Memory B cell (primary cell): ENCODE measurements around the gene BCL10.

Experiments
- ATAC-seq: fragments of 150-1000 bp; cut with Tn5 transposase; 2 replicates; pipeline ENCODE4 v1.10.0; 2021; ENCODE audit warnings: low read depth, mild to moderate bottlenecking, moderate library complexity
- DNase-seq, 2 donors: peaks; one replicate each; pipeline ENCODE4 v3.0.0; 2022; ENCODE audit warnings: low spot score in 2 of 2
- H3K27ac Mint-ChIP-seq: one replicate; pipeline ENCODE4 v1.8.0; 2022; ENCODE audit warnings: mild to moderate bottlenecking, moderate library complexity, mixed read lengths
- H3K27me3 Mint-ChIP-seq: one replicate; pipeline ENCODE4 v1.8.0; 2022; ENCODE audit warnings: mixed read lengths
- H3K36me3 Mint-ChIP-seq: one replicate; pipeline ENCODE4 v1.8.0; 2022; ENCODE audit warnings: mild to moderate bottlenecking, mixed read lengths
- H3K4me1 Mint-ChIP-seq: one replicate; pipeline ENCODE4 v1.8.0; 2022; ENCODE audit warnings: mixed read lengths
- H3K4me3 Mint-ChIP-seq: one replicate; pipeline ENCODE4 v1.8.0; 2022; ENCODE audit warnings: mild to moderate bottlenecking, moderate library complexity, mixed read lengths
- H3K9me3 Mint-ChIP-seq: one replicate; pipeline ENCODE4 v1.8.0; 2022; ENCODE audit warnings: mixed read lengths

The BCL10 gene

DNA sequence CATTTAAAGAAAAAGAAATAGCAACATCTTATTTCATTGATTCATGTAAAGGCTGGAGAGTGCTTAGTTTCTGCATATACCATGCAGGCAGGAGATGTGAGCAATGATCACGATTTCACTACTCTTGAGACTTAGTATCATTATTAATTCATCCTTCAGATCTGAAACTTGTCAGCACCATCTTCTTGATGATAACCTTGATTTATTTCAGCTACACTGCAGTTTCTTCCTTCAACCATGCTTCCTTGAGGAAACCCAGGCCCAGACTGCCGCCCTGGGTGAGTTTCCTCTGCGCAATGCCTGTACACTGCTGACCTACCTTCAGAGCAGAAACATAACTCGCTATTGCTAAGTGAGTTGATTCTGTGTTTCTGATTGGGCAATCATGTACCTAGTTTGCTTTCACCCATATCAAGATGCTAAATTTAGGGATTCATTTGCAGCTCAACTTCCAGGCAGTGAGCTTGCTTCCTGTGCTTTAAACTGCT is 13.5 kb upstream of the BCL10 start:
- H3K36me3 Mint-ChIP-seq = peaks cover 11% of the 10 kb centered on the region
- H3K27ac Mint-ChIP-seq = peak overlapping the region; percentile 87
- ATAC-seq (peak; percentile 89), DNase-seq (no peak)
- peak overlapping the region; percentile 75 for H3K4me3 Mint-ChIP-seq
- H3K4me1 Mint-ChIP-seq = peaks cover 31% of the 10 kb centered on the region
- peaks cover 2% of the 10 kb centered on the region for H3K9me3 Mint-ChIP-seq
- H3K27me3 Mint-ChIP-seq = no peaks in the 10 kb centered on the region

DNA sequence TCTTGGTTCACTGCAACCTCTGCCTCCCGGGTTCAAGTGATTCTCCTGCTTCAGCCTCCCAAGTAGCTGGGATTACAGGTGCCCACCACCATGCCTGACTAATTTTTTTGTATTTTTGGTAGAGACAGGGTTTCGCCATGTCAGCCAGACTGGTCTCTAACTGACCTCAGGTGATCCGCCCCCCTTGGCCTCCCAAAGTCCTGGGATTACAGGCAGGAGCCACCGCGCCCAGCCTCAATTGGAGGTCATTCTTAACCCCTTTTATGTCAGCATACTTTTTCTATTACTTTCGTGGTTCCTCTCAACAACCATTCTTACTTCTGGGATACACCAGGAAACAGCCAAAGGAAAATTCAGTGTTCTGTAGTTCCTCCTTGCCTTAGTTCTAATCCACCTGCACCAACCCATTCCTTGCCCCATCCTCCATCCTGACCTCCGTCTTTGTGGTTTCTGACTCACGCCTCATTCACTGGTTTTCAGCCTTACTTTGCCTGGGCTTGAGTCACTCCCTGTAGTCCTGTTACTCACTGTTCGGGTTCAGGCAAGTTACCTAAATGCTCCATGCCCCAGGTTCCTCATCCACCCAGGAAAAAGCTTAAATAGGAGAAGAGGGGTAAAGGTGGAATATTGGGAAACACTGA is 12.9 kb upstream of the BCL10 start:
- H3K27ac Mint-ChIP-seq = peak overlapping the region; percentile 87
- H3K4me1 Mint-ChIP-seq = peaks cover 31% of the 10 kb centered on the region
- peaks cover 15% of the 10 kb centered on the region for H3K36me3 Mint-ChIP-seq
- no peak for DNase-seq
- H3K9me3 Mint-ChIP-seq = peaks cover 2% of the 10 kb centered on the region
- H3K27me3 Mint-ChIP-seq = no peaks in the 10 kb centered on the region
- H3K4me3 Mint-ChIP-seq = peak overlapping the region; percentile 75
- peak; percentile 14 for ATAC-seq

DNA sequence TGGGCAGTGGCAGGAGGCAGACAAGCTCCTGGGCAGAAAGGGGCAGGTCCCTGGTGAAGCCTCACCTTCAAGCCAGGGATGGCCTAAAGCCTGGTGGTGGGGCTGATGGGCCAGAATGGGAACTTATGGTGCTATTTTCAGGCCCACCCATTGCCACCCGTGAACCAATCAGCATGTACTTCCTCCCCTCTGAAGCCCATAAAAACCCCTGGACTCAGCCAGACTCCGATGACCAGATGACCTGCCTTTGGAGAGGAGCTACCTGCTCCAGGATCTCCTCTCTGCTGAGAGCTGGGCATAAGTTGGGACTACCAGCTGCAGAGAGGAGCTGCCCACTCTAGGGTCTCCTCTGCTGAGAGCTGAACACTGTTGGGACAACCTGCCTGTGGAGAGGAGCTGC is 7.8 kb upstream of the BCL10 start:
- no peak for ATAC-seq

DNA sequence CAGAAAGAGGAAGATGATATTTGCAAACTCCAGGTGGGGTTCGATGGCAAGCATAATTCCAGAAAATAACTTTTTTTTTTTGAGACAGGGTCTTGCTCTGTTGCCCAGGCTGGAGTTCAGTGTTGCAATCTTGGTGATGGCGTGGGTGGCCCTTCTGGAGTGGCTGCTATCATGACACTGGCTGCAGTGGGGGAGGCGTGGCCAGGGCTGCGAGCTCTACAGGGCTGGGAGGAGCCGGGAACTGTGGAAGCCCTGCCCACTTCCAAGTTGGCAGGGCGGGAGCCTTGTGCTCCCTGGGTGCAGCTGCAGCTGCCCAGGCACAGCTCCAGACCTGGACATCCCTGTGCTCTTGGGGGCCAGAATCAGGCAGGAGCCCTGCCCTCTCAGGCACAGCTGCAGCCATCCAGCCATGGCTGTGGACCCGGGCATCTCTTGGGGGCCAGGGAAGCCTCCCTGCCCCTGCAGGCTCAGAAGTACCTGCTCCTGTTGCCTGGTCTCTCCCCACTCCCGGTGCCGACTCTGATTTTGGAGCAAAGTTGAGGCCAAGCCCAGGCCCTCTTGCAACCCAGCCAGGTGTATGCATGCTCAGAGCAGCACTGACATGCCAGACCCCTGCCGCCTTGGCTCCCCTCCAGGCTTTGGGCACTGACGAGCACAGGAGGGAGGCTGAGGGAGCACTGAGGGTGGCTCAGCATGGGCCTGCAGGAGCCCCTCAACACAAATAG is 7.2 kb upstream of the BCL10 start:
- H3K9me3 Mint-ChIP-seq = peaks cover 2% of the 10 kb centered on the region
- no peak for ATAC-seq
- H3K4me1 Mint-ChIP-seq = peaks cover 18% of the 10 kb centered on the region
- H3K4me3 Mint-ChIP-seq = no peak overlapping the region
- no peak overlapping the region for H3K27ac Mint-ChIP-seq
- H3K27me3 Mint-ChIP-seq = no peaks in the 10 kb centered on the region
- peaks cover 30% of the 10 kb centered on the region for H3K36me3 Mint-ChIP-seq
- no peak for DNase-seq

More for the DNA sequence above, 7.8 kb upstream of the BCL10 start:
- Mint-ChIP-seq H3K36me3 (peaks cover 26% of the 10 kb centered on the region), H3K4me3 (no peak overlapping the region), H3K9me3 (peaks cover 2% of the 10 kb centered on the region), H3K4me1 (peaks cover 13% of the 10 kb centered on the region), H3K27me3 (no peaks in the 10 kb centered on the region), H3K27ac (no peak overlapping the region)
- no peak for DNase-seq

DNA sequence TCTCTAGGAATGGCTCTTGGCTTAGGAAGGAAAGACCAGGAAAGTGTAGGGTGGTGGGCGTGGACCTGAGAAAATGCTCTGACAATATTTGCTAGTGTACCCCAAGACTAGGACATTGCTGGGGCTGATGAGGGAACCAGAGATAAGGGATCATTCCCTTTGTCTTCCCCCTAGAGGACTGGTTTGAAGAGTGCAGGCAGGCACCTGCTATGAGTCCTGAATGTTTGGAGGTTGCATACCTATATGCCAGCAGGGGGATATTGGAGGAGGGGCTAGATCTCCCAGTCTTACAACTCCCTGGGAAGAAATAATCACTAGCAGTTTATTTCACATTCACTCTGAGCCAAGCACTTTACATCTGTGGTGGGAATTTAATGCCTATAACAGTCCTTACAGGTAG is 6.0 kb upstream of the BCL10 start:
- Mint-ChIP-seq H3K4me1 (peaks cover 18% of the 10 kb centered on the region), H3K36me3 (peaks cover 30% of the 10 kb centered on the region), H3K9me3 (peaks cover 2% of the 10 kb centered on the region), H3K4me3 (no peak overlapping the region), H3K27ac (no peak overlapping the region), H3K27me3 (no peaks in the 10 kb centered on the region)
- DNase-seq = no peak
- ATAC-seq = no peak

DNA sequence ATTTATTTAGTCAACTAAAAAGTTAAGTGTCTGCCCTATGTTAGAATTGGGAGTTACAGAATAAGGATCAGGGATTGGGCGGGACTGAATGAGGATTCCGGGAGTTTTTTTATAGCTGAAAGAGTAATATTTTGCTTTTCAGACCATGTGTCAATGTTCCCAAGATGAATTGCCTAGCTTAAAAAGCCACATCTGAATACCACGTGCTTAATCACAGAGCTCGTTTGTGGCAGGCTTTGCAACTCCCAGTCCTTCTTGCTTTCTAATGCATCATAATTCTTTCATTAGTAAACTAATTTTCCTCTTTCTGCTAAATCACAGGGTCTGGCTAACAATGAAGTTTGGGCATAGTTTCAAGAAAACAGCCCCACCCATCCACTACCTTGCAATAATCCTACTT is 4.2 kb upstream of the BCL10 start:
- peaks cover 23% of the 10 kb centered on the region for H3K36me3 Mint-ChIP-seq
- H3K9me3 Mint-ChIP-seq = no peaks in the 10 kb centered on the region
- H3K27me3 Mint-ChIP-seq = no peaks in the 10 kb centered on the region
- H3K4me3 Mint-ChIP-seq = no peak overlapping the region
- no peak for ATAC-seq
- H3K4me1 Mint-ChIP-seq = peaks cover 22% of the 10 kb centered on the region
- DNase-seq = no peak
- H3K27ac Mint-ChIP-seq = no peak overlapping the region

DNA sequence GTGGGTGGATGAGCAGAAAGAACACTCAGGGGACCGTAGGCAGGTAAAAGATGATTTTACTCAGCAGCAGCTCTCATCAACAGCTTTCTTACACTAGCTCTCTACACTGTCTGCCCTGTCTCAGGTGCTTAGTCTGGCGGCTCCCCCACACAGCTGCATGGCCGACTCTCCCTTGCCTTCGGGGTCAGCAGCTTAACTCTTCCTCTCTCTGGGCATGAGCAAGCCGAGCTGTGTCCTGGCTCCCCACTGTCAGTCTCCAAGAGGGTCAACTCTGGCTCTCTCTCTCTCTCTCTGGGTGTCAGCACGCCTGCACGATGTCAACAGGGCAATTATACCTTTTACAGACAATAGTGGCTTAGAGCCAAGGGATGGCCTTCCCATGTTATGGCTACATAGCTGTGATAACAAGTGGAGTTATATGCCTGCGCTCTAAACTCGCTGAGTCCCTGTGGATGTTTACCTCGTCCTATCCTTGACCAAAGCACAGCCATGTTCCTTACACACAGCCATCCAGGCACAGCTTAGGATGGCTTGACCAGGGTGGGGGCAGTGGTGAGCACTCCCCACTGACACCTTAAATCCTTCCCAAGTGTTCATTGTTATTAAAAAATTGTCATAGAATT is 3.1 kb upstream of the BCL10 start:
- ATAC-seq = no peak

DNA sequence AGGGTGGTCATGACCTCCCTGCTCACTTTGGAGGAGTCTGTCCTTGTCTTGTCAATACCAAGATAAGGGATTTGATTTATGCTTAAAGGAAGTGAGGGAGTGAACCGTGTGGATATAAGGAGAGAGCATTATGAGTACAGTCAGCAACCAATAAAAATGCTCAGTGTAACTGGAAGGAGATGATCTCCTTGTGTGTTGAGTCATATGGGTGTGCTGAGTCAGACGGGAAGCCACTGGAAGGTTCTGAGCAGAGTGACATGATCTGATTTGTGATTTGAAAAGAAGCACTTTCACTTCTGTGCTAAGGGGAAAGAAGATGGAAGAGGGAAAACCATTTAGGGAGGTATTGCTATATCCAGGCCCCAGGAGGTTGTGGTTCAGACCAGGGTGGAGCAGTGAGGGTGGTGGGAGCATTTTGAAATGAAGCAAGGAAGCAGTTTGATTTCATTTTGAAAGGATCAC is 2.5 kb upstream of the BCL10 start:
- peaks cover 35% of the 10 kb centered on the region for H3K4me1 Mint-ChIP-seq
- no peaks in the 10 kb centered on the region for H3K27me3 Mint-ChIP-seq
- H3K36me3 Mint-ChIP-seq = peaks cover 19% of the 10 kb centered on the region
- H3K9me3 Mint-ChIP-seq = no peaks in the 10 kb centered on the region
- DNase-seq = no peak
- no peak for ATAC-seq
- H3K4me3 Mint-ChIP-seq = peak overlapping the region; percentile 21
- peak overlapping the region; percentile 10 for H3K27ac Mint-ChIP-seq

More for the DNA sequence above, 3.1 kb upstream of the BCL10 start:
- Mint-ChIP-seq H3K36me3 (peaks cover 21% of the 10 kb centered on the region), H3K27me3 (no peaks in the 10 kb centered on the region), H3K4me1 (peaks cover 31% of the 10 kb centered on the region), H3K4me3 (peak overlapping the region; percentile 21), H3K27ac (peak overlapping the region; percentile 10), H3K9me3 (no peaks in the 10 kb centered on the region)
- DNase-seq = no peak

DNA sequence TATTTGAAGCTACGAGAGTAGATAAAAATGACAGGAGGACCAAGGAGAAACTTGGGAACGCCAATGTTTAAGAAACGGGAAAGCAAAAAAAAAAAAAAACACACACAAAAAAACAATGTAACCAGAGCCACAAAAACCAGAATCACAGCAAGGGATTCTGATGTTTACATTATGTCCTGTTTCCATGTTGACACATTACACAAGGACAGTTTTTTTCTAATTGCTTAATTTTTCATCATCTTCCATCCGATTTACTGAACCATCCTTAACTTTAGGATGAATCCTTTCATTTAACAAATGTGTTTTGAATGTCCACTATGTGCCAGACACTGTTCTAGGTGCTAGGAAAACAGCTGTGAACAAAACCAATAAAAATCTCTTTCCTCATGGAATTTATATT is 1.4 kb upstream of the BCL10 start:
- ATAC-seq (no peak), DNase-seq (no peak)
- no peaks in the 10 kb centered on the region for H3K27me3 Mint-ChIP-seq
- H3K4me3 Mint-ChIP-seq = no peak overlapping the region
- peaks cover 27% of the 10 kb centered on the region for H3K36me3 Mint-ChIP-seq
- peak overlapping the region; percentile 97 for H3K27ac Mint-ChIP-seq
- no peaks in the 10 kb centered on the region for H3K9me3 Mint-ChIP-seq
- peaks cover 45% of the 10 kb centered on the region for H3K4me1 Mint-ChIP-seq

DNA sequence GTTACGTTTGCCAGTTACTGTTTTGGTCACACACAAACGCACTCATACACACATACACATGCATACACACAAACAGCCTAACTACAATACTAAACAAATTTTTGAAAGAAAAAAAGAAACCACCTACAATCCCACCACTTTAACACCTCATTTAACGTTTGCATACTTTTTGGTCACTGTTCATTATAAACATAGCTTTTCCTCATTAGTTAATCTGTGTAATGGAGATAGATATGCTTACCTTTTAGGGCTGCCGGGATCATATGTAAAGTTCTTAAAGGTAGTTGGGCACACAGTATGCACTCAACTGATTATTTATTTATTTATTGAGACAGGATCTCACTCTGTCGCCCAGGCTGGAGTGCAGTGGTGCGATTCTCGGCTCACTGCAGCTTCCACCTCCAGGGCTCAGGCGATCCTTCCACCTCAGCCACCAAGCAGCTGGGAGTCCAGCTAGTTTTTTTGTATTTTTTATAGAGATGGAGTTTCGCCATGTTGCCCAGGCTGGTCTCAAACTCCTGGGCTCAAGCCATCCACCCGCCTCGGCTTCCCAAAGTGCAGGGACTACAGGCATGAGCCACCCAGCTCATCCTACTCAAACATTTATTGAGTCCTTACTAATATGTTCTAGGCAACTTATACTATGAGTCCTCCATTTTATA is 677 bp upstream of the BCL10 start:
- peak overlapping the region; percentile 94 for H3K4me3 Mint-ChIP-seq
- H3K4me1 Mint-ChIP-seq = peaks cover 43% of the 10 kb centered on the region
- no peaks in the 10 kb centered on the region for H3K27me3 Mint-ChIP-seq

DNA sequence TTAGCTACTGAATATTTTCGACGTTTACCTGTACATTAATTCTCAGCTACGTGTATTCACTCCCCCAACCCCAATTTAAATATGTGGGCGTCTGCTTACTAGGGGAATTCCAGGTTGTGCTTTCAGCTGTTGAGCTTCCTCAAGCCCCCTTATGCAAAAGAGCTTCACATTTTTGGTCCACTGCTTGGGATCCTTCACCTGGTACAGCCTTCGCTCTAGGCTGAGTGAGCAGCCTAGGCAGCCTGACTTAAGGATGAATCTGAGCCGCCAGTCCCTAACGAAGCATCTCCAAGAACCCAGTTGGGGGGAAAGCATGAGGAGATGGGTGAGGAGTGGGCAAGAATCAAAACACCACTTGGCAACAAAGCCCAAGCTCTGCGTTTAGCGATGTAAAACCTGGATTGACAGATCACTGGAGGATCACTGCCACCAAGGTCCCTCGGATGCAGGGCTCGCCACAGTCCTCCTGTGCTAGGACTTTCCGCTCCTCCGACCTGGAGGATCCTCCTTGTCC is 674 bp downstream of the BCL10 start:
- Mint-ChIP-seq H3K27ac (peak overlapping the region; percentile 97), H3K4me1 (peaks cover 48% of the 10 kb centered on the region), H3K27me3 (no peaks in the 10 kb centered on the region), H3K4me3 (peak overlapping the region; percentile 94), H3K9me3 (no peaks in the 10 kb centered on the region), H3K36me3 (peaks cover 27% of the 10 kb centered on the region)
- ATAC-seq (peak; percentile 41), DNase-seq (peak; percentile 61 to 70)

More for the DNA sequence above, 677 bp upstream of the BCL10 start:
- DNase-seq (no peak), ATAC-seq (no peak)
- H3K27ac Mint-ChIP-seq = peak overlapping the region; percentile 97
- peaks cover 30% of the 10 kb centered on the region for H3K36me3 Mint-ChIP-seq
- no peaks in the 10 kb centered on the region for H3K9me3 Mint-ChIP-seq

DNA sequence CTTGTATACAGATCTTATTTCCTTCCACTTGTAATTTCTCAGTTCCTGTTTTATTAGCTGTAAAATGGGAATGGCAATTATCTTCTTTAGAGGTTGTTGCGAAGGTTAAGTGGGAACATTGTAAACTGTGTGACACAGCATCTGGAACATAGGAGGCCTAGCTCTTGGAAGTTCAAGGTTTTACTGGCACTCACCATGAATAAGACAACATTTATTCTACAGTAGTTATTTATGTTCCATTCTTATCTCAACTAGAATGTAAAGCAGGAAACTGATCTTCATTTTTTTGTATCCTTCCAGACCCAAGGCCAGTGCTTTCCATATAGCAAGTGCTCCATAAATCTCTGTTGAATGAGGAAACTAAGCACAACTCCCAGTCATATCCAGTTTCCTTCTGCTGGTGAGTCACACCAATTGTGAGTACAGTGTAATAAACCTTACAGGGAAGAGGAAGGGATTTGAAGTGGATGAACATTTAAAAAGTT is 1.4 kb downstream of the BCL10 start:
- ATAC-seq (no peak), DNase-seq (no peak)
- peak overlapping the region; percentile 94 for H3K4me3 Mint-ChIP-seq
- peaks cover 27% of the 10 kb centered on the region for H3K36me3 Mint-ChIP-seq
- peaks cover 48% of the 10 kb centered on the region for H3K4me1 Mint-ChIP-seq
- H3K9me3 Mint-ChIP-seq = no peaks in the 10 kb centered on the region
- no peaks in the 10 kb centered on the region for H3K27me3 Mint-ChIP-seq
- H3K27ac Mint-ChIP-seq = peak overlapping the region; percentile 97

DNA sequence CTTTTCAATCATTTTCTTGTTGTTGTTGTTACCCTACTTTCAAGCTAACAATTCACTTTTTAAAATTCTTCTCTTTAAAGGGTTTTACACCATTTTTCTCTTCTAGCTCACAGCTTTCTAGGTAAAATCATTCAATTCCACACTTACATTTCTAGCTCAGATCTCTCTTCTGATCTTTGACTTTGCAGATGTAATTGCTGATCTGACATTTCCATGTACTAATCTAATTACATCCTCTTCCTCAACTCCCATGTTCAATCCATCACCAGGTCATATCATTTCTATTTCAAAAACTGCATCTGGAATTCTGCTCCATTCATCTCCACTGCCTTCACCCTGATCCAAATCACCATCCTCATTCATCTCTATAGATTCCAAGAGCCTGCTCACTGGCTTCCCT is 3.0 kb downstream of the BCL10 start:
- Mint-ChIP-seq H3K27me3 (no peaks in the 10 kb centered on the region), H3K4me1 (peaks cover 40% of the 10 kb centered on the region), H3K27ac (peak overlapping the region; percentile 97), H3K9me3 (no peaks in the 10 kb centered on the region), H3K36me3 (peaks cover 26% of the 10 kb centered on the region), H3K4me3 (peak overlapping the region; percentile 15)
- DNase-seq (no peak), ATAC-seq (no peak)
